GM13977 (cell line): Measurements from ENCODE around the gene SLC35C1.

Source experiments
- DNase-seq: peaks from one replicate; pipeline ENCODE4 v3.0.0; 2012; ENCODE audit warnings: low spot score
- CTCF ChIP-seq: IDR thresholded peaks from 2 replicates; pipeline ENCODE4 v1.5.1; 2012; ENCODE audit warnings: mild to moderate bottlenecking, control low read depth; ENCODE audit not compliant: insufficient read depth; ENCODE audit errors: extremely low read depth, missing control alignments
- in situ Hi-C: fragments of 300-500 bp; cut with MboI; formaldehyde crosslinking; loops from one replicate; pipeline ENCODE4 v1.12.0; 2022; ENCODE audit warnings: low sequenced_read_pairs, low pct_unique_long_range_greater_than_20kb, mixed read lengths, inconsistent platforms; ENCODE audit not compliant: unreplicated experiment

SLC35C1 gene

GRCh38 chr11:45779602-45780001, 25.3 kb upstream of the SLC35C1 start:
- no peak for TF ChIP-seq CTCF
- no peak for DNase-seq
- in situ Hi-C loops: no loop called here

GRCh38 chr11:45786272-45786671, 18.7 kb upstream of the SLC35C1 start:
- no peak for DNase-seq
- no peak for TF ChIP-seq CTCF
- in situ Hi-C loops: no loop called here

GRCh38 chr11:45788887-45789286, 16.1 kb upstream of the SLC35C1 start:
- in situ Hi-C loops: no loop called here
- TF ChIP-seq CTCF: no peak

GRCh38 chr11:45791524-45791923, 13.4 kb upstream of the SLC35C1 start:
- no peak for TF ChIP-seq CTCF
- in situ Hi-C loops: no loop called here
- DNase-seq: no peak

More at GRCh38 chr11:45788887-45789286, 16.1 kb upstream of the SLC35C1 start:
- no peak for DNase-seq

GRCh38 chr11:45794169-45794568, 10.8 kb upstream of the SLC35C1 start:
- no peak for DNase-seq
- in situ Hi-C loops: no loop called here
- TF ChIP-seq CTCF: no peak

GRCh38 chr11:45795379-45795778, 9.6 kb upstream of the SLC35C1 start:
- in situ Hi-C loops: no loop called here

More at GRCh38 chr11:45795379-45795778, 9.6 kb upstream of the SLC35C1 start:
- TF ChIP-seq CTCF: no peak
- no peak for DNase-seq
